NCI-H128 (cell line): ENCODE measurements around the gene DNAH8.
"Not testable (repeated sequence)": the region's sequence is repeated elsewhere in the genome, so short reads cannot be mapped to it uniquely, and the experiment has no call there.

Experiments used
- DNase-seq: peaks from one replicate; lab custom pipeline; 2025; ENCODE audit not compliant: unreplicated experiment; lab: John Stamatoyannopoulos, UW

The DNAH8 gene

DNA sequence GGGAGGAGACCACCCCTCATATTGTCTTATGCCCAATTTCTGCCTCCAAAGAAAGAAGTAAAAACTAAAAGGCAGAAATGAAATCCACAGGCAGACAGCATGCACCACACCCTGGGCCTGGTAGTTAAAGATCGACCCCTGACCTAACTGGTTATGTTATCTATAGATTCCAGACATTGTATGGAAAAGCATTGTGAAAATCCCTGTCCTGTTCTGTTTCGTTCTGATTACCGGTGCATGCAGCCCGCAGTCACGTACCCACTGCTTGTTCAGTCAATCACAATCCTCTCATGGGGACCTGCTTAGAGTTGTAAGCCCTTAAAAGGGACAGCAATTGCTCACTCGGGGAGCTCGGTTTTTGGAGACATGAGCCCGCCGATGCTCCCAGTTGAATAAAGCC, 81.3 kb downstream of the DNAH8 start:
- not testable (repeated sequence) for DNase-seq

GRCh38 chr6:38796850-38797249, 81.7 kb downstream of the DNAH8 start:
- DNase-seq, result no peak

GRCh38 chr6:38797391-38797790, 82.3 kb downstream of the DNAH8 start:
- no peak for DNase-seq

DNA sequence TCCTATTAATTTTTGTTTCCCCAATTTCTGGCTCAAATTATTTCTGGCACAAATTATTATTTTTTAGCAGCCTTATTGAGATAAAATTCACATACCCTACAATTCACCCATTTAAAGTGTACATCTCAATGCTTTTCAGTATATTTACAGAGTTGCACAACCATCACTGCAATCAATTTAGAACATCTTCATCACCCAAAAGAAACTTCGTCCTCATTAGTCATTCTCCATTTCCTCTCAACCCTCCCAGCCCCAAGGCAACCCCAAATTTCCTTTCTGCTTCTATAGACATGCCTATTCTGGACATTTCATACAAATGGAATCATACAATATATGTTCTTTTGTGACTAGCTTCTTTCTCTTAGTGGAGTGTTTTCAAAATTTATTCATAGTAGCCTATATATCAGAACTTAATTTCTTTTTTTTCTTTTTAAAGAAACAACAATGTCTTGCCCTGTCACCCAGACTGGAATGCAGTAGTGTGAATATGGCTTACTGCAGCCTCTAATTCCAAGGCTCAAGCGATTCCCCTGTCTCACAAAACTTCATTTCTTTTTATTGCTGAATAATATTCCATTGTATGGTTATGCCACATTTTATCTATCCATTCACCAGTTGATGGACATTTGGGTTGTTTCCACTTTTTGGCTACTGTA, 84.5 kb downstream of the DNAH8 start:
- DNase-seq, result no peak

DNA sequence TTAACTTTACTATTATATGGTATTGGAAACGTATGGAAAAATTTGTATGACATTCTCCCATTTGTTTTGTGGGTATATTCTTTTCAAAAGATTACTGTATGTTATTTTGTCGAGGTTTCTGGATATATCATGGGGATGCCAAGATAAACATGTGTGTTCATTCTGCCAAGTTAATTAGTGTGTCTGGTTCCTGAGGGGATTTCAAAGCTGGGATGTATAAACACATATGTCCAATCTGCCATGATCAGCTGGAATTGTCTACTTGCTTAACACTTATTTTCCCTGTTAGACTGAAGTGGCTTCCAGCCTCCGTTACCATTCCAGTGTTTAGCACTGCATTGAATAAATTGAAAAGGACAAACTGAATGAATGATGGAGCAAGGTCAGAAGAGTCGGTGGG, 86.2 kb downstream of the DNAH8 start:
- no peak for DNase-seq

- DNase-seq, result no peak
Observed at GRCh38 chr6:38802497-38802896, 87.4 kb downstream of the DNAH8 start.

- no peak for DNase-seq
Observed at GRCh38 chr6:38803129-38803528, 88.0 kb downstream of the DNAH8 start.

DNA sequence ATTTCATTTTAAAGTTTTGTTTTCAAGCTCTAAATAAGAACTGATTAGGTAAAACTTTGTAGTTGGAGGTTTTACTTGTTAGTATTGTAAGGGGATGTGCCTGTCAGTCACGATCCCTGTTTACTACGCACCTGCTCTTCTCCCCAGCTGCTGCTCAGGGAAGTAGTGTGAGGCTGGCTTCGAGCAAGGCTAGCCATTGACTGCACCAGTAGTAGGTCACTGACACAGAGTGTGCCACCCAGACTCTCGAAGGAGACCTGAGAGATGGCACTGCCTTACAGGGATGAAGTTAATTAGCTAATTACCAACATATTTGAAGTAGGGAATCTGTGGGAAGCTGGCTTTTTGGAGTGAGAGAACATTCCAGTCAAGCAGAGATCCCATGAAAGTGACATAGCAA, 89.2 kb downstream of the DNAH8 start:
- DNase-seq, result no peak

- no peak for DNase-seq
Observed at GRCh38 chr6:38805127-38805655, 90.1 kb downstream of the DNAH8 start.

DNA sequence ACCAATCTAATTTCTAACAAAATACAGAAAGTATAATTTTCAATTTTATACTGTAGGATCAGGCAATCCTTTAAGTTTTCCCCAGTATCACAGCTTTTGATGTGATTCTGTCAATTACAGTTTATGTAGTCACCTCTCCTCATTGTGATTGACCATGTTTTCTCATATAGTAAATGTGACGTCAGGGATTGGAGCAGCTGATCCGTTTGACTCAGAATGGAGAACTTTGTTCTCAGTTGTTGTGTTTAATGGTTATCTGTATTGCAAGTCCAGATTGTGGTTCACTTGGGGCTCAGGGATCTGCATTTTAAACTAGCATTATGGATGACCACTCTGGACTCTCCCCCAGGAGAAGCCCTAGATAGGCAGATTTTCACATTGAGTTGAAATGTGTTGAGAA, 90.6 kb downstream of the DNAH8 start:
- DNase-seq, result no peak

GRCh38 chr6:38806271-38806670, 91.2 kb downstream of the DNAH8 start:
- DNase-seq, result no peak

DNA sequence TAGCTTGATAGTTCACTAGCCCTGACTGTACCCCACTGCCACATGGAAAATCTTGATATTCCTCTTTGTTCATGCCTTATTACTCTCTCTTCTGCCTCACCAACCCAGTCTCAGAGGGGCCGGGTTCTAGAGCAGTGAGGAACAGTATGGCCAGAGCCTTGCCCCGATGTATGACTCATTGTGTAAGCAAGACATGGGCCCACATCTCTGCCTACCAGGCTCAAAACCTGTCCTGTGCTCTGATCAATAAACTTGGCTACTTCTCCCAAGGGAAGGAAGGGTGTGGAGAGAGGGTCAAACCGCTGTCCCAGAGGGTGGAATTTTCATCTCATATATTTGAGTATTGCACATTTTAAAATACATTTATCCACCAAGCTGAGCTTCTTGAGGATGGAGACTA, 91.7 kb downstream of the DNAH8 start:
- DNase-seq, result no peak

DNA sequence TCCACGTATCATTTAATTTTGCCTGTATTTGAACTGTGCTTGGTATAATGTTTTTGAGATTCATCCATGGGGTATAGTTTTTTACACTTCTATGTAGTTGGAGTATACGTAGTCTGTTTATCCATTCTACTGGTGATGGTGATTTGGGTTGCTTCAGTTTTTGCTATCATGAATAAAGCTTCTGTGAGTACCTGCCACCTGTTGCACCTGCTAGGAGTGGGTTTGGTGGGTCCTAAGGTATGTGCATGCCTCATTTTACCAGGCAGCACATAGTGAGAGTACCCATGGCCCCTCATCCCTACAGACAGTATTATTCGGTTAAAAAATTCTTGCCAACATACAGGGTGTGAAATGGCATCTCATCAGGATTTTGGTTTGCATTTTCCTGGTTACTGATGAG, 92.9 kb downstream of the DNAH8 start:
- DNase-seq, result no peak

DNA sequence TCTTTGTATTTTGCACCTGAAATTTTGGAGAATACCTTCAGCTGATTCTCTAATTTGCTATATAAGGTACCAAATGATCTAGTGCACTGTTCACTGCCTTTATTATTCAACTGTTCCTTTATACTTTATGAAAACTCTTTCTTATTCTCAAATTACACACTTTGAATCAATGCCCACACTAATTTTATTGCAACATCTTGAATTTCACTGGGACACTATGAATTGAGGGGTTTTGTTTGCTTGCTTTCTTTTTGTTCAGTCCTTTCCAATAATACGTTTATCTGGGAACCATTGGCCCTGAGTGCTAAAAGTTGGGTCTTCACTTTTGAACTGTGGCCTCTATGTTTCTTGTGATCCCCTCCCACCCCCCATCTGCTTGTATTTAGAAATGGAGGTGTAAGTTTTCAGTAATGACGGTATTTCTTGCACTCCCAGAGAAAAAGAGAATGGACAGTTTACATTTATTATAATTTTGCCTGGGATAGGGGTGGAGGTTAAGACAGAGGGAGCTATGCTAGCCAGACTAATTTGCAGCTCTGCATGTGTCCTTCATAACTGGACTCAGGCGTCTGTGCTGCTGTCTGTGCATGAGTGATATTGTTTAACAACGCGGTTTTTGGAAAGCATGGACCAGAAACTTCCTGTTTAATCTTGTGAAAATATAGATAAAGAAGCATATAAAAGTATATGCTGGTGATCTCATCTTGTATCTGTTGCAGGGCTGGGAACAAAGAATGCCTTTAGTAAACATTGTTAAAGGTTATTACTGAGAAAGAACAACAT, 98.1 kb downstream of the DNAH8 start:
- DNase-seq, result no peak

DNA sequence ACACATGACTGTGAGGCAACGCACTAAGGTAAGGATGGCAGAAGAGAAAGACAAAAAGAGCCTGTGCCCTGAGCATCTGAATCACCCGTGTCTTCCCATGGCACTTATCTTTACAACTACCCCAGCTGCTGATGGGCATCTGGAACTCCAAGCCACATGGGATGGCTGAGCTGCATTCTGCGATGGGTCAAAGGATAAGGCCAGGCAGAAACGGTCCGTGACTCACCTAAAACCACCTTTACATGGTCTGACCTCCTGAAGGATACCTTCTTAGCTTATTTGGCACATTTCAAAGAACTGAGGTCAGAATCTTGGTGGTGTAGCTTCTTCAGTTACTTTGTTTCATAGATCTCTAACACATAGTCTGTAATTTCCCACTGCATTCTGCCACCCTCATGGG, 99.7 kb downstream of the DNAH8 start:
- DNase-seq, result no peak

DNA sequence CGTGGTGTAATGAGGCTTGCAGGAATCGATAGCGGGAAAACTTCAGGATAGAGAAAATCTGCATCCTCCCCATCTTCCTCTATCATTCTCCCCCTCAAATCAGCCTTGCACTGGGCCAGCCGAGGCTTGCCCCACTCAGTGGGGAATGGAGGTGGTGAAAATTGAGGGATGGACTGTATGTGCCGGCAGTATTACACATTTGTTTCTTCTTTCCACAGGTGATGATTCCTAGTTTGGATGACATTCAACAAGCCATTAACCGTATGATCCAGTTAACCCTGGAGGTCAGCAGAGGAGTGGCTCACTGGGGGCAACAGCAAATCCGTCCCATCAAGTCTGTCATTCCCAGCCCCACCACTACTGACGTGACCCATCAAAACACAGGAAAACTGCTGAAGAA, 100.1 kb downstream of the DNAH8 start:
- no peak for DNase-seq

DNA sequence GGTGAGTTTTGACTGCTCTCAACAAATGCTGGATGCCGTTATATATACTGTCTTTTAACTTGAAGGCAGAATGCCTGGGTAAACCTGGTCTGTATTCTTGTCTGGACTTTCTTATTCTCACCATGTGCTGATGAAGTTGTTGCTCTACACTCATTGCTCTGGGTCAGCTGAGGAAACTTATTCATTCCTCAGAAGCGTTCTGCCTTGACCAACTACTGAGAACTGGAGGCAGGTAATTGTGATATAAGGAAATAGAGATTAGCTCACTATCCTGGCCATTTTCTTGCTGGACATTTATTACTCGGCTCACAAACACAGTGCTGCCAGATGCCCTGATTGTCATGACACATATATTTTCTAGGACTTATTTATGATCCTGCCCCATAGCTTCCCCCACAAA, 103.6 kb downstream of the DNAH8 start:
- no peak for DNase-seq

- DNase-seq, result no peak
Observed at GRCh38 chr6:38822963-38823362, 107.9 kb downstream of the DNAH8 start.

- no peak for DNase-seq
Observed at GRCh38 chr6:38824243-38824894, 109.3 kb downstream of the DNAH8 start.

DNA sequence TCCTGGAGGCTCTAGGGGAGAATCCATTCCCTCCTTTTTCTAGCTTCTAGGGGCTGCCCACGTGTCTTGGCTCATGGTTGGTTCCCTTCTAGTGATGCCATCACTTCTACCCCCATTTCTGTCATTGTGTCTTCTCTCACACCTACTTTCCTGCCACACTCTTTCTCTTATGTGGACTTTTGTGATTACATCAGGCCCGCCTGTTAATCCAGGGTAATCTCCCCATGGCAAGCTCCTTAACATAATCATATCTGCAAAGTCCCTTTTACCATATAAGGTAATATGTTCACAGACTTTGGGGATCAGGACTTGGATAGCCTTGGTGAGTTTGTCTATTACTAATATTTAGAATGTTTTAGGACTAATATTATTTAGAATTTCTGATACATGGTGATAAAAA, 111.9 kb downstream of the DNAH8 start:
- DNase-seq, result no peak

DNA sequence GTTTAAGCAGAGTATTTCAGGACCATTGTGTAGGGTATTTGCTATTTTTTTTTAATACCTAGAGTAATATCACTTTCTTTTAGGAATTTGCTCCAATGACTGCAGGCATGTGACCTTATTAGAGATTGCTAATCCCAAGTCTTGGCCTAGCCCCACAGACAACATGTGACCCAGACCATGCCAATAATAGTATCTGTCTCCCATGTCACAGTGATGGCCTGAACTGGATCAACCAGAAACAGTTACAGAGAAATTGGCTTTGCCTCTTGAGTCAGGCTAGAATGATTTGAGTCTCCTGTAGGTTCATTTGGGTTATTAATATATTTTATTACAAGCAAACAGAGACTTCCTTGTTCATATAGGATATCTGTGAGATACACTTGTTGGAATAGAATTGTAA, 116.8 kb downstream of the DNAH8 start:
- DNase-seq, result no peak

- no peak for DNase-seq
Observed at GRCh38 chr6:38833320-38833719, 118.2 kb downstream of the DNAH8 start.
